ENCODE results near the gene PDGFA.

- TF ChIP-seq ZNF274 (IDR thresholded peaks at IDR 0.05; ENCODE audit: low read depth, low read length), result no peak
- no peak for TF ChIP-seq YY1 (IDR thresholded peaks at IDR 0.05; ENCODE audit: insufficient read depth, insufficient read length)
These were observed 55.7 kb downstream of the PDGFA start for GRCh38 chr7:463817-464453.

All from NT2/D1 (cell line).